Endothelial cell of umbilical vein (primary cell): ENCODE measurements around the gene DRAP1. TPM values are rescaled to one million over a fixed set of nuclear protein-coding genes. Genes with fewer than 3 reads are reported as not detected.

Source experiments
- BruUV-seq: library from RNA; stranded (reverse); fragments of 400-500 nt; replicated peaks from 2 replicates; lab custom pipeline; 2021; lab: Mats Ljungman, UMichigan
- CTCF ChIA-PET: fragments of 300-600, 350-600 bp; sonication (Branson Sonifier 250); formaldehyde crosslinking; loops from one replicate; lab custom pipeline; 2021; ENCODE audit warnings: antibody characterized with exemption, inconsistent platforms; lab: Charles Lee
- POLR2A ChIA-PET: fragments of 300-600, 350-600 bp; sonication (Branson Sonifier 250); formaldehyde crosslinking; loops from one replicate; lab custom pipeline; 2021; ENCODE audit warnings: antibody characterized with exemption, inconsistent platforms; lab: Charles Lee
- DNase-seq: peaks from one replicate; pipeline ENCODE4 v3.0.0-alpha.2; 2011; ENCODE audit warnings: low read depth, low spot score
- FAIRE-seq: peaks from 2 replicates; lab custom pipeline; 2011; peaks lifted over from hg19 to GRCh38; lab: Jason Lieb, UNC
- H2AFZ ChIP-seq: 2 replicates; pipeline ENCODE4 v1.6.0; 2012; ENCODE audit warnings: low read depth, low read length, control low read depth, inconsistent platforms
- H3K27ac ChIP-seq: 2 replicates; pipeline ENCODE4 v1.5.1; 2011; ENCODE audit warnings: low read depth, mild to moderate bottlenecking, control low read depth, low read length, moderate library complexity; ENCODE audit not compliant: insufficient read depth
- H3K27me3 ChIP-seq, 2 experiments: 2 replicates each; pipeline versions ENCODE4 v1.6.0 to v1.6.1; 2011; ENCODE audit warnings: low read length in 2 of 2, mixed read lengths in 1 of 2; ENCODE audit not compliant: control insufficient read depth in 2 of 2, insufficient read depth in 2 of 2
- H3K36me3 ChIP-seq, 2 experiments: 2 replicates in 1 of 2; 3 replicates in 1 of 2; pipeline ENCODE4 v1.5.1; 2011; ENCODE audit warnings: low read length in 2 of 2, mild to moderate bottlenecking in 1 of 2, moderate library complexity in 1 of 2; ENCODE audit not compliant: control insufficient read depth in 2 of 2, insufficient read depth in 2 of 2; ENCODE audit errors: extremely low read depth in 1 of 2
- H3K4me1 ChIP-seq: 3 replicates; pipeline ENCODE4 v1.5.1; 2011; ENCODE audit warnings: mild to moderate bottlenecking, low read length; ENCODE audit not compliant: control insufficient read depth, insufficient read depth; ENCODE audit errors: extremely low read depth
- H3K4me2 ChIP-seq: 2 replicates; pipeline ENCODE4 v1.6.1; 2011; ENCODE audit warnings: low read length, control low read depth, mixed read lengths; ENCODE audit not compliant: insufficient read depth
- H3K4me3 ChIP-seq, 3 experiments: fragments of 200-600 bp in 1 of 3; sonication (generic), shearing (Covaris generic) in 1 of 3; replicated peaks in 1 of 3; 2 replicates each; pipeline ENCODE4 v1.5.1; 2011 to 2016; ENCODE audit warnings: control low read depth in 3 of 3, low read length in 3 of 3, mild to moderate bottlenecking in 2 of 3, inconsistent platforms in 1 of 3, low read depth in 1 of 3, moderate library complexity in 1 of 3; ENCODE audit not compliant: insufficient read depth in 1 of 3
- H3K79me2 ChIP-seq: 2 replicates; pipeline ENCODE4 v1.6.0; 2012; ENCODE audit warnings: low read length, inconsistent platforms; ENCODE audit not compliant: control insufficient read depth, insufficient read depth
- H3K9ac ChIP-seq: replicated peaks from 2 replicates; pipeline ENCODE3; 2011; ENCODE audit warnings: low read length, control low read depth; ENCODE audit not compliant: insufficient read depth; ENCODE audit errors: extremely low read depth
- H3K9me1 ChIP-seq: replicated peaks from 3 replicates; pipeline ENCODE4 v1.6.0; 2011; ENCODE audit warnings: mild to moderate bottlenecking, low read length; ENCODE audit not compliant: control insufficient read depth, insufficient read depth; ENCODE audit errors: extremely low read depth
- H3K9me3 ChIP-seq: replicated peaks from 2 replicates; pipeline ENCODE4 v1.5.1; 2012; ENCODE audit warnings: low read length, inconsistent platforms; ENCODE audit not compliant: control insufficient read depth, insufficient read depth
- H4K20me1 ChIP-seq: replicated peaks from 2 replicates; pipeline ENCODE3; 2011; ENCODE audit warnings: mild to moderate bottlenecking, low read length; ENCODE audit not compliant: control insufficient read depth, insufficient read depth; ENCODE audit errors: extremely low read depth
- CTCF ChIP-seq, 2 donors: IDR thresholded peaks; 1 replicate in 1 of 2; 2 replicates in 1 of 2; pipeline ENCODE4 v1.5.1; 2011; ENCODE audit warnings: low read length in 2 of 2, mild to moderate bottlenecking in 2 of 2, moderate library complexity in 2 of 2, control low read depth in 1 of 2, inconsistent platforms in 1 of 2, low read depth in 1 of 2; ENCODE audit not compliant: insufficient read depth in 1 of 2; ENCODE audit errors: extremely low read depth in 1 of 2
- FOS ChIP-seq: IDR thresholded peaks from 2 replicates; pipeline ENCODE4 v1.6.1; 2011; ENCODE audit warnings: mild to moderate bottlenecking, low read length, moderate library complexity, borderline replicate concordance; ENCODE audit not compliant: insufficient read depth
- GATA2 ChIP-seq: IDR thresholded peaks from 2 replicates; pipeline ENCODE4 v1.7.0; 2011; ENCODE audit warnings: low read depth, mild to moderate bottlenecking, moderate library complexity, mixed read lengths, low read length; ENCODE audit not compliant: insufficient read length, insufficient read depth
- JUN ChIP-seq: IDR thresholded peaks from 2 replicates; pipeline ENCODE4 v1.6.1; 2011; ENCODE audit warnings: borderline replicate concordance, low read depth; ENCODE audit not compliant: insufficient read length, insufficient read depth
- MYC ChIP-seq: IDR thresholded peaks from one replicate; pipeline ENCODE4 v1.6.1; 2011; ENCODE audit warnings: mild to moderate bottlenecking, low read depth, low read length
- POLR2A ChIP-seq: IDR thresholded peaks from 2 replicates; pipeline ENCODE4 v1.6.1; 2012; ENCODE audit warnings: low read depth, mild to moderate bottlenecking, control low read depth, low read length
- dilution Hi-C: fragments of 300-500 bp; cut with MboI; formaldehyde crosslinking; loops from one replicate; pipeline ENCODE4 v1.15.0; 2019; ENCODE audit warnings: low sequenced_read_pairs; ENCODE audit not compliant: extremely low pct_ligation_motif_present
- intact Hi-C: fragments of 100-400 bp; cut with micrococcal nuclease; formaldehyde crosslinking; loops from one replicate; pipeline ENCODE4 v1.10.0; 2022
- polyA plus RNA-seq, 4 experiments: library from polyadenylated mRNA; depleted of rRNA in 3 of 4; stranded (reverse) in 3 of 4; unstranded in 1 of 4; fragments of >200 nt; gene quantifications; 2 replicates each; pipeline versions ENCODE4 v1.2.1 to v1.2.3, GENCODE V29; 2011 to 2012; ENCODE audit warnings: missing spikeins in 1 of 4
- total RNA-seq: library from RNA; stranded (reverse); gene quantifications from 2 replicates; pipeline ENCODE4 v1.2.3, GENCODE V29; 2021

The DRAP1 gene
- total and polyA plus RNA-seq, 2 donors (not counting 3 experiments of a cell fraction or from before 2014, with no cell fraction given), result 74.9 to 114 TPM

GRCh38 chr11:65883786-65884715, 35.2 kb upstream of the DRAP1 start:
- dilution Hi-C loops (no loop called here), intact Hi-C loops (loop anchor here (1.0 kb wide), 1 partner anchor 105 kb away; no protein-coding TSS in a partner anchor)
- FAIRE-seq (no peak), DNase-seq (no peak)
- Histone ChIP-seq H3K27ac (no peak overlapping the region), H3K79me2 (peaks cover 11% of the 10 kb centered on the region), H3K27me3 (no peaks in the 10 kb centered on the region), H3K9me3 (no peaks in the 10 kb centered on the region), H3K9me1 (no peaks in the 10 kb centered on the region), H3K9ac (no peak overlapping the region), H3K4me3 (no peak overlapping the region), H4K20me1 (no peaks in the 10 kb centered on the region), H2AFZ (no peak overlapping the region), H3K4me2 (no peak overlapping the region), H3K36me3 (peaks cover 4 to 30% of the 10 kb centered on the region in 2 experiments), H3K4me1 (peaks cover 16% of the 10 kb centered on the region)
- POLR2A ChIA-PET, result interaction anchor here (1.1 to 1.9 kb wide), 2 partner anchors 14 to 25 kb away, joined by 3 to 17 read pairs; partner anchors contain the start of genes CFL1 and MUS81
- CTCF ChIA-PET, result interaction anchor here (0.5 to 3.4 kb wide), 49 partner anchors 8 to 344 kb away, joined by 3 to 115 read pairs (median 5); partner anchors contain the start of genes AP5B1, BANF1, CFL1 and EFEMP2
- no peak for TF ChIP-seq MYC
- no peak for TF ChIP-seq JUN
- TF ChIP-seq GATA2, result no peak
- no peak for TF ChIP-seq POLR2A
- TF ChIP-seq CTCF (IDR thresholded peaks at IDR 0.05; ENCODE audit: extremely low read depth in 1 of 2, insufficient read depth in 1 of 2, low read depth in 1 of 2, low read length in 2 of 2), result no peak
- TF ChIP-seq FOS, result no peak
- BruUV-seq, result no TSS peak
